Gastroesophageal sphincter (tissue), 3 donors: ENCODE data around the gene CCDC117.

ENCODE experiments used
- POLR2A ChIP-seq, 2 donors: fragments of 450-650 bp; IDR thresholded peaks; one replicate each; pipeline ENCODE4 v1.6.1; 2017; ENCODE audit warnings: antibody characterized with exemption in 2 of 2, mild to moderate bottlenecking in 2 of 2, moderate library complexity in 1 of 2
- POLR2AphosphoS5 ChIP-seq: sonication (generic); formaldehyde crosslinking; IDR thresholded peaks from one replicate; pipeline ENCODE4 v1.6.1; 2017; ENCODE audit warnings: antibody characterized with exemption
- TF ChIP-seq, protein P1 (sequence below), 4 experiments: fragments of 200-600 bp in 2 of 4; fragments of 450-650 bp in 2 of 4; sonication (generic) in 1 of 4; IDR thresholded peaks; one replicate each; pipeline ENCODE4 v1.5.1; 2017 to 2019; ENCODE audit warnings: antibody characterized with exemption in 4 of 4, mild to moderate bottlenecking in 2 of 4, moderate library complexity in 2 of 4

GRCh38 chr22:28793976-28794584, 21.6 kb downstream of the CCDC117 start:
- TF ChIP-seq, protein P1, sequence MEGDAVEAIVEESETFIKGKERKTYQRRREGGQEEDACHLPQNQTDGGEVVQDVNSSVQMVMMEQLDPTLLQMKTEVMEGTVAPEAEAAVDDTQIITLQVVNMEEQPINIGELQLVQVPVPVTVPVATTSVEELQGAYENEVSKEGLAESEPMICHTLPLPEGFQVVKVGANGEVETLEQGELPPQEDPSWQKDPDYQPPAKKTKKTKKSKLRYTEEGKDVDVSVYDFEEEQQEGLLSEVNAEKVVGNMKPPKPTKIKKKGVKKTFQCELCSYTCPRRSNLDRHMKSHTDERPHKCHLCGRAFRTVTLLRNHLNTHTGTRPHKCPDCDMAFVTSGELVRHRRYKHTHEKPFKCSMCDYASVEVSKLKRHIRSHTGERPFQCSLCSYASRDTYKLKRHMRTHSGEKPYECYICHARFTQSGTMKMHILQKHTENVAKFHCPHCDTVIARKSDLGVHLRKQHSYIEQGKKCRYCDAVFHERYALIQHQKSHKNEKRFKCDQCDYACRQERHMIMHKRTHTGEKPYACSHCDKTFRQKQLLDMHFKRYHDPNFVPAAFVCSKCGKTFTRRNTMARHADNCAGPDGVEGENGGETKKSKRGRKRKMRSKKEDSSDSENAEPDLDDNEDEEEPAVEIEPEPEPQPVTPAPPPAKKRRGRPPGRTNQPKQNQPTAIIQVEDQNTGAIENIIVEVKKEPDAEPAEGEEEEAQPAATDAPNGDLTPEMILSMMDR (IDR thresholded peaks at IDR 0.05), result no peak
- TF ChIP-seq POLR2AphosphoS5 (no peak), POLR2A (IDR thresholded peaks at IDR 0.05) (no peak)
